Measurements from ENCODE around the gene NOSTRIN.

- TF ChIP-seq CTCF (IDR thresholded peaks at IDR 0.05) (no peak), POLR2A (IDR thresholded peaks at IDR 0.05) (no peak)
Observed at GRCh38 chr2:168766600-168766999, 35.8 kb upstream of the NOSTRIN start.

Measured in sigmoid colon (tissue), 3 donors.